H1 (cell line): ENCODE results near the gene TIMM21. TPM values are rescaled to one million over a fixed set of nuclear protein-coding genes. Genes with fewer than 3 reads are reported as not detected.

Experiments
- CHD1 ChIP-seq: IDR thresholded peaks from 2 replicates; pipeline ENCODE4 v1.6.1; 2012; ENCODE audit warnings: low read depth, low read length, improper control_type of control experiment
- FOSL1 ChIP-seq: IDR thresholded peaks from 2 replicates; pipeline ENCODE4 v1.6.1; 2011; ENCODE audit warnings: mild to moderate bottlenecking, low read depth, low read length, moderate library complexity; ENCODE audit not compliant: insufficient read depth
- KDM5A ChIP-seq: fragments of 200-600 bp; IDR thresholded peaks from 2 replicates; pipeline ENCODE4 v1.7.1; 2012; ENCODE audit warnings: mild to moderate bottlenecking, low read length, inconsistent platforms, mixed read lengths
- SIRT6 ChIP-seq: IDR thresholded peaks from one replicate; pipeline ENCODE4 v1.7.1; 2012; ENCODE audit warnings: low read length, inconsistent platforms
- polyA plus RNA-seq, 7 experiments: library from polyadenylated mRNA; depleted of rRNA in 3 of 7; stranded (reverse) in 5 of 7; unstranded in 2 of 7; fragments of >200 nt in 5 of 7; fragments of 200-250 nt in 2 of 7; gene quantifications; 1 replicate in 5 of 7; 2 replicates in 1 of 7; 4 replicates in 1 of 7; pipeline versions ENCODE4 v1.2.1 to v1.2.3, GENCODE V29; 2011 to 2013; ENCODE audit warnings: missing spikeins in 2 of 7, mixed read lengths in 2 of 7
- total RNA-seq: library from RNA; stranded (reverse); fragmentation: NEBNext Ultra II Directional; extraction: Animal tissue kit (Norgen Biotek cat#: 25700); gene quantifications from 2 replicates; pipeline ENCODE4 v1.2.1, GENCODE V29; 2021

TIMM21 gene
- total and polyA plus RNA-seq, 2 of the 8 experiments (the other 6 are each of a cell fraction or from before 2014, with no cell fraction given), result 27.9 to 43.8 TPM

DNA sequence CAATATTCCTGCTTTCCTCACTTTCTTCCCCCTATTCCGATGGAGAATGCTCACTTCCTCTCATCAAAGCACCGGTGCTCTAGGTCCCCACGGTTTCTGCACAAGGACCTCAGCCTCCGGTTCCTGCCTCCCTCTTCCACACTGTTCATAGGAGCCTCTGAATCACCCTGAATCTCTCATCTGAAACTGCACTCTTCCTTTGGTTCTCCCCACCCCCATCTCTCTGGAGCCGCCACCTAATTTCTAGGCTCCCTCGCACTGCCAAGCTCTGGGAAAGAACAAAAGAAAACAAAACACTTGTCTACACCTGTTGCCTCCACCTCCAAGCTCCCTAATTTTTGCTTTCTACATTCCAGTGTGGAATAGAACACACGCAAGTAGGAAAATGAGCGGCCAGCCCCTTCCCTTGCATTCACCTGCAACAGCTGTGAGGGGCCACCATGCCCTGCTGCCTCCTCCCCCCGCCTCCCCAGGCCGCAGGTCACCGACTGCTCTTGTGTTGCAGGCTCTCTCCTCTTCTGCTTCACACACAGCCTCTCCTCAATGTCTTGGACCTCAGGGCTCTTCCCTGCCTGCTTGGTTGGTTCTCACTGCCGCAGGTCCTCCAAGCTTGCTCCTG is 10.3 kb upstream of the TIMM21 start (continued):
- TF ChIP-seq CHD1, result no peak
- TF ChIP-seq FOSL1, result no peak
- no peak for TF ChIP-seq SIRT6
- TF ChIP-seq KDM5A, result no peak
